Activated naive CD8-positive, alpha-beta T cell treated with anti-CD3 and anti-CD28 coated beads, Interleukin-2, amount 50 U/mL, for 16 hours (primary cell): ENCODE data around the gene GALNT9.
"Not testable (repeated sequence)": the region's sequence is repeated elsewhere in the genome, so short reads cannot be mapped to it uniquely, and the experiment has no call there.

Experiments used
- DNase-seq: peaks from one replicate; pipeline ENCODE4 v3.0.0-alpha.2; 2020; ENCODE audit warnings: low read depth, low spot score

GALNT9 gene

DNA sequence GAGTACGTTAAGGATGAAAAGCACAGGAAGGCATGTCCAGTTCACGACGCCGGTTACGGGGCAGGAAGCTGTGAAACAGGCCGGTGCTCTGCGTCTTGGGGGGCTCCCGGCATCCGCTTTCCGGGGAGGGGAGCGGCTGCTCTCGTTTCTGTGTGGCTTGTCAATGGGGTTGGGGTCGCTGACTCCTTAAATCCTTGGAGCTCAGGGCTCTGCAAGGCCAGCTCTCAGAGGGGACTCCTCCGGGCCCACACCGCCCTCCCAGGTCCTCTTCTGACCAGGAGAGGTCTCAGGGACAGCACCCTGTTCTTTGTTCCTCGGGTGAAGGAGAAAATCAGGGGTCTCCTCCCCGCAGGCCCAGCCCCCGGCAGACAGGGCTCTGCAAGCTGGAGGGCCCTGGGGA is 78.1 kb downstream of the GALNT9 start:
- DNase-seq: no peak

DNA sequence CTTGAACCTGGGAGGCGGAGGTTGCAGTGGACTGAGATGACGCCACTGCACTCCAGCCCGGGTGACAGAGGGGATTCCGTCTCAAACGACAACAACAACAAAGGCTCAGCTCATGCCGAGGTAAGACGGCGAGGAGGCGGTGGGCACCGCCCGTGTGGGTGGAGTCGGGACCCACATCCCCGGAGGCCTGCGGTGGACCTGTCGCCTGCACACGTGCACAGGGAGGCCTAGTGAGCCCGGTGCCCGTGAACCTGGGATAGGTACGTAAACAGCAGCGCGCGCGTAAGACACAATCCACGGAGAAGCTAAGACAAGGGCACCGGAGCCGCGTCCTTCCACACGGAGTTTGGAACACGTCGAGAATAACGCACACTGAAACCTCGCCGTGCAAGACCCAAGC is 78.7 kb downstream of the GALNT9 start:
- DNase-seq: no peak

DNA sequence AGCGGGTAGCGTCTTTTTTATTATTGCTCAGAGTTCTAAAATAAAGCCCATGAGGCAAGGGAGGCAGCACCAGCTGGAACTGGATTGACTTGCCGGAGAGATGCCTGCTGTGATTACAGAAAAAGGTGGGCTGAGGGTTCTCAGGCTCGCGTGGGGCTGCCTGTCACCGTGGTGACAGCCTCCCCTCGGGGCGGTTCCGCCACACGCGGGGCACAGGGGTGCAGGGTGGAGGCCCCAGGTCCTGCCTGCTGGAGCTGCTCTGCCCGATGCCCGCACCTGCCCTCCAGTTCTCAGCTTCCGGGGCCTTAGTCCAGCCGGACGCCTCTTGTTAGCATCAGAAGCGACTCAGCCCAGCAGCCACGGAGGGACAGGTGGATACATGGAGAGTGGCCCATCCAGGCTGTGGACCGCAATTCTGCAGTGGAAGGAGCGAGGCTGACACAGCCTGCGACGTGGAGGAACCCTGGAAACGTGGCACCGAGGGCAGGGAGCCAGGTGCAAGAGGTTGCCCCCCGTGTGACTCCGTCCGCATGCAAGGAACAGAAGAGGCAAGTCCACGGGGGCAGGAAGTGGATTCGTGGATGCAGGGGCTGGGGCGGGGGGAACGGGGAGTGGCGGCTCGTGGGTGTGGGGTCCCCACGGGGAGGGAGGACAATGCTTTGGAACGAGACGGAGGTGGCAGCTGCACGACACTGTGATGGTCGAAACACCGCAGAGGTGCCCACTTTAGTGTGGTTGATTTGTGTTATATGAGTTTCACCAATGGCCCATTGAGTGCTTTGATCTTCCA is 79.5 kb downstream of the GALNT9 start:
- DNase-seq: no peak

DNA sequence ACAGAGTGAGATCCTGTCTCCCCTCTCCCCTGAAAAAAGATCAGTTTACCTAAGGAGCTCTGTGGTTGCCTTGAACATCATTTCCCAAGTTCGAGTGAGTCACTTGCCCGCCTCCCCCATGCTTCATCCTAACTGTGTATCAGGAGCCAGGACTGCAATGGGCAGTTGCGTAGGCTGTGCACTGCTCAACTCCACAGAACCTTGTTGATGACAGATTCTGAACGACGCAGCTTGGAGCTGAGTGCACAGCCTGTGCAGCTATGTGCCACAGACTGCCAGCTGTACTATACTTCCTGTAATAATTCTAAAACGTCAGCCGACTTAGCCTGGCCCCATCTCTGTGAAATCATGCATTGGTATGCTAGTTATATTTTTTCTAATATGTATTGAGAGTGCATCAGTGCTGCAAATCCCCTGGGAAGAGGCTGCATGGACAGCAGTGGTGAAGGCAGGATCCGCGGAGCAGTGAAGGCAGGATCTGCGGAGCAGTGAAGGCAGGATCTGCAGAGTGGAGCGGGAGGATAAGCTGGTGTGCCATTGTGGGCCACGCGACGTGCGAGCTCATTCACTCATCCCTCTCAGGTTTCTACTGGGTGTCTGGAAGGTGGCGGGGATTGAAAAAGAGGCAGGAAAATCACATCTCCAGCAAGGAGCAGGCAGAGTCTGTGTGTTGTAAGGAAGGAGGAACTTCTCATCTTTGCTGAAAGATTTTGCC is 80.8 kb downstream of the GALNT9 start:
- DNase-seq: no peak

DNA sequence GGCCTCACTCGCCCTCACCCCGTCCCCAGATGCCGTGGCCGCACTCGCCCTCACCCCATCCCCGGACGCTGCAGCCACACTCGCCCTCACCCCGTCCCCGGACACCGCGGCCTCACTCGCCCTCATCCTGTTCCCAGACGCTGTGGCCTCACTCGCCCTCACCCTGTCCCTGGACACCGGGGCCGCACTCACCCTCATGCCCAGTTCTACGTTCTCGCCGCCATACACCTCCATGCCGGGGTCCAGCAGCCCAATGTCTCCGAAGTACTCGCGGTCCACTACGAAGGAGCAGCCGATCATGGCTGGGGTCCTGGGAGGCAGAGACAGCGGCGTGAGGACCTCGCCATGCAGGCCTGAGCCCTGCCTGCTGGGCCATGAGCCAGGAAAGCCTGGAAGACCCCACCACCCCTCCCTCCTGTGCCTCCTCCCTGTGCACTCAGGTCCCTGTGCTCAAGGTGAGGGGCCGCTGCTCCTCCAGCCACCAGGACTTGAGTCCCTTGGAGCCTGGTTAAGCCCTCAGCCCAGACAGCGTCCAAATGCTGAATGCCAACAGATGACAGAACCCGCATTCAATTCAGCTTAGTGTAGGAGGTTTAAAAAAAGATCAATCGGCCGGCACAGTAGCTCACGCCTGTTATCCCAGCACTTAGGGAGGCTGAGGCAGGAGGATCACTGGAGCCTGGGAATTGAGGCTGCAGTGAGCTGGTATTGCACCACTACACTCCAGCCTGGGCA is 81.5 kb downstream of the GALNT9 start:
- no peak for DNase-seq

DNA sequence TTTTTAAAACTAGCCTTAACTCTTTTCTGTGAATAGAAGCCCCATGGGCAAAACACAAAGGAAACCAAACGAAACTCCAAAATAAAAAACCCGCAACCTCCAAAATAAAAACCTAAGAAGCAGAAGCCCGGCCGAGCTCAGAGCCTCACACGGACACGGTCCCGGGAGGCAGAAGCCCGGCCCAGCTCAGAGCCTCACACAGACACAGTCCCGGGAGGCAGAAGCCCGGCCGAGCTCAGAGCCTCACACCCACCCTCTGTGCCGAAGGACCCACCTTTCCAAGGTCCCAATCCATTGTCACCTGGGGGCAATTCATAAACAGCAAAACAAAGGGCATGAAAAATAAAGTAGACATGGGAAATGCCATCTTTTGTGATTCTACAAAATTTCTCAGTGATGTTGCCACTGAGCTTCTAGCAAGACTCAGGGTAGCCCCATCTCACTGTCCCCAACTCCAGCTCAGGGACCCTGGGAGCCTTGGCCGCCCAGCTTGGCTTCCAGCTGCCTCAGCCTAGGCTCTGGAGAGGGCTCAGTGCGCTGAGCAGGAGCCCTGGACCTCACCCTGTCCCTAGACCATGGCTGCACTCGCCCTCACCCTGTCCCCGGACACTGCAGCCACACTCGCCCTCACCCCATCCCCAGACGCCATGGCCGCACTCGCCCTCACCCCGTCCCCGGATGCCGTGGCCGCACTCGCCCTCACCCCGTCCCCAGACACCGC is 82.2 kb downstream of the GALNT9 start:
- no peak for DNase-seq

DNA sequence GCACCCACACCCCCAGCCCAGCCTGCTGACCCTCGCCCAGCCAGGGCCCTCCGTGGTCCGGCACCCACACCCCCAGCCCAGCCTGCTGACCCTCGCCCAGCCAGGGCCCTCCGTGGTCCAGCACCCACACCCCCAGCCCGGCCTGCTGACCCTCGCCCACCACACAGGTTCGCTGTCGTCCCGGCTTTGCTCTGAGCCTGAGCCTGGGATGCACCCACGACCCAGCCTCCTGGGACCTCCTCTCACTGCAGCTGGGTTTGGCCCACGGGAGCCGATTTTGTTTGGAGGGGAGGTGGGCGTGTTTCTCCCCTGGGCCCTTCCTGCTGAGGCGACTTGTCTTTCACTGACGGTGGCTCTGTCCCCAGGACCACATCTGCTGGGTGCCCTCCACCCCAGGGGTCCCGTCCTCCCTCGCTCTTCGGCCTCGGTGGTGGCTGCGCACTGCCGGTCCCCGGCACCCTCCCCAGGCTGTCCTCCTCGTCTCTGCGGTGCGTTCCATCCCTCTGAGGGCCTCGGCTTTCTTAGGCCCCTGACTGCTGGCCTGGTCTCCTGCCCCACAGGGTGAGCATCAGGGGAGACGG is 83.8 kb downstream of the GALNT9 start:
- no peak for DNase-seq

DNA sequence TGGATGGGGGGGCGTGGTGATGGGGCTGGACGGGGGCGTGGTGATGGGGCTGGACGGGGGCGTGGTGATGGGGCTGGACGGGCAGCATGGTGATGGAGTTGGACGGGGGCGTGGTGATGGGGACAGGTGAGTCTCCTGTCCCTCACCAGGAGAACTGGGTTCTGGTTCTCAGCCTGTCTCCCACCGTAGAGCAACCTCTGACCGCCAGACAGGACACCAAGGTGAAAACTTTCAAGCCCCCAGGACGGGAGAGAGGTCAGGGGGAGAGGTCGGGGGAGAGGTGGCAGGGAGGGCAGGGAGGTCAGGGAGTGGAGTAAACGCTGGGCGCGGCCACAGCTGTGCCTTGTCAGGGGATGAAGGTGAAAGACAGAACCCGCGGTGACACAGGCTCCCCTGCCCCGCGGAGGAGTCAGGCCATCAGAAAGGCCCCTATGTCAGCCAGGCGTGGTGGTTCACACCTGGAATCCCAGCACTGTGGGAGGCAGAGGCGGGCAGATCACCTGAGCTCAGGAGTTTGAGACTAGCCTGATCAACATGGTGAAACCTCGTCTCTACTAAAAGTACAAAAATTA is 84.6 kb downstream of the GALNT9 start:
- DNase-seq: no peak

DNA sequence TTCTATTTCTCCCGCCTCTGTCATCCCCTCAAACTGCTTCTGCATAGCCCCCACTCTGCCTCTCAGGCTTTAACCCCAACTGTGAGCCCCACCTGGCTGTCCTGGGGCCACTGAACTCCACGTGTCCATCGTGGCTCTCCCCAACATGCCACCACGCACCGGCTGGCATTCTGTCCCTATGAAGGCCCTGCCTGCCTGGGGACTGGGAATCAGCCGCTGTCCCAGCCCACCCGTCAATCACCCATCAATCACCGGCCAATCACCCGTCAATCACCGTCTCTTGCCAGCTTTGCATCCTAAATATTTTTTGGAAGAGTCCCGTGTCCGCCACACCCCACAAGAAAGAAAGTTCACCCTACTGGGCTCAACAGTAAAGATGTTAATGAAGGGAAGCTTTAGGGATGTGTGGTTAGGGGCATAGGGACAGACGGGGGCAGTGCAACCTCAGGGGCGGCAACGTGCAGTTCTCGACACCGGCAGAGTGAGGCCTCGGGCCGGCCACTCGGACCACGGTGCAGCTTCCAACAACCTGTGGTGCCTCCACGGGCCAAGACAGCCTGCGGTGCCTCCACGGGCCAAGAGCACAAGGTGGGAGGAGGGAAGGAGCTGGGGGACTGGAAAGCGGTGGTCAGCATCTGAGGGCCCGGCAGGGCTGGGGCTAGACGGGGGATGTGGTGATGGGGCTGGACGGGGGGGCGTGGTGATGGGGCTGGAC is 85.6 kb downstream of the GALNT9 start:
- DNase-seq: no peak

DNA sequence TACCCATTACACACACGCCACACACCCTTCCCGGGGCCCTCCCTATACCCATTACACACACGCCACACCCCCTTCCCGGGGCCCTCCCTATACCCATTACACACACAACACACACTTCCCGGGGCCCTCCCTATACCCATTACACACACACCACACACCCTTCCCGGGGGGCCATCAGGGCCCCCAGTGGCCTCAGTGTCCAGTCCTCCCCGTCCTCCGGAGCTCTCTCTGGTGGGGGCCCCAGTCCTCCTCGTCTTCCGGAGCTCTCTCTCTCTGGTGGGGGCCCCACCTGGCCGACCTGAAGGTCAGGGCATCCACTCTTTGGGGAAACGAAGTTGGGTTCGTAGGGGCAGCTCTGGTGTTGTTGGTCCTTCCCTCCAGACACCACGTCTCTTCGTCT is 86.2 kb downstream of the GALNT9 start:
- not testable (repeated sequence) for DNase-seq

DNA sequence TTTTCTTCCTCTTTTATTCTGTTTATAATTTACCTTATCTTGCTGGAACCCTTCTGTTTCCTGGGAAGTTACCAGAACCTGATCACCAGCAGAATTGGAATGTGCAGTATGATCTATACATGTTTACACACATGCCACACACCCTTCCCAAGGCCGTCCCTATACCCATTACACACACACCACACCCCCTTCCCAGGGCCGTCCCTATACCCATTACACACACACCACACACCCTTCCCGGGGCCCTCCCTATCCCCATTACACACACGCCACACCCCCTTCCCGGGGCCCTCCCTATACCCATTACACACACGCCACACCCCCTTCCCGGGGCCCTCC is 88.8 kb downstream of the GALNT9 start:
- not testable (repeated sequence) for DNase-seq

DNA sequence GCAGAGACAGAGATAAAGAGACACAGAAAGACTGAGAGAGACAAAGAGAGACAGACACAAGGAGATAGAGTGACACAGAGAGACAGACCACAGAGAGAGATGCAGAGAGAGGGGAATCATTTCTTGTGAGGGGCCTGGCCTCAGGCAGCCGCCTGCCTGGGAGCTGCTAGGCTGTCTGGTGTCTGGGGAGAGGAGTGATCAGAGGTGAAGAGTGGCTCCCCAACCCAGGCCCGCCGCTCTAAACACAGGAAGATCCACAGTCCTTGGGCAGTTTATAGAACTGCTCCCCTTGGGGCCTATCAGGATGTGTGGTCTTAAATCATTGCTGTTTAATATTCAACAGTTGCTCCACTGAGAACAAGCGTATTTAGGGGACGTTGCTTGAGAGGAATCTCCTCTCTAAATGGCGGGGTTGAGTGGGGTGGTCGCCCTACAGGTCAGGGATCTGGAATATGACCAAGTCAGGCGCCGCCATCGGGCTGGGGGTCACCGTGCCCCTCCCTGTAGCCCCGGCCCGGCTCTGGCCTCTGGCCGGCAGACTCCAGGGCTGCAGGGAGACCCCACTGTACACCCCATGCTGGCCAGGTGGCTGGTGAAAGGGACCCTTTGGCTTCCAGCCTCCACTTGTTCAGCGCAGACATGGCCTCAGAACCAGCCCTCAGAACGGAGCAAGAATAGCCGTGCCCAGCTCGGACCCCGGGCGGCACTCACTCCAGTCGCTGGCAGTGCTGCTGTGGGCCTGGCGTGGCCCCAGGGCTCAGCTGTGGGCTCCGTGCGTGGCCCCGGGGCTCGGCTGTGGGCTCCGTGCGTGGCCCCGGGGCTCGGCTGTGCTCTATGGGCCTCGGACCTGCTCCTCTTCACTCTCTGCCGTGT is 89.4 kb downstream of the GALNT9 start:
- no peak for DNase-seq

DNA sequence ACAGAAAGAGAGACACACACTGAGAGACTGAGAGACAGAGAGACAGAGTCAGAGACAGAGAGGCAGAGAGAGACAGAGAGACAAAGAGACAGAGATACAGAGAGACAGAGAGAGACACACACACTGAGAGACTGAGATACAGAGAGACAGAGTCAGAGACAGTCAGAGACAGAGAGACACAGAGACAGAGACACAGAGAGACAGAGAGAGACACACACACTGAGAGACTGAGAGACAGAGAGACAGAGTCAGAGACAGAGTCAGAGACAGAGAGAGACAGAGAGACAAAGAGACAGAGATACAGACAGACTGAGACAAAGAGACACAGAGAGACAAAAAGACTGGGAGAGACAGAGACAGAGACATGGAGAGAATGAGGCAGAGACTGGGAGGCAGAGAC is 90.0 kb downstream of the GALNT9 start:
- no peak for DNase-seq

DNA sequence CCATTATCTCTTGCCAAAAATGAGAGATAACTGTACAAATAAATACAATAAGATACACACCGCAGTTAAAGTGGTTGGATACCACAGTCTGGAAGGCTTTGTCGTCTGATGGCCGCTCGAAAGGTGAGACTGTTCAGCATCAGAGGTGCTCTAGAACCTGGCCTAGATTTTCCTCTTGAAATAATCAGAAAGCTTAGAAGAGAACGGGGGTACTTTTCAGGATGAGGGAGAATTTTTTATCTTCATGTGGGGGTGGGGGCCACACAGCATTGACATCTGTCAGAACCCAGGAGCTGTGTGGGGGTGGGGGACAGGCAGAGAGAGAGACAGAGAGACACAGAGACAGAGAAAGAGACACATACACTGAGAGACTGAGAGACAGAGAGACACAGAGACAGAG is 90.5 kb downstream of the GALNT9 start:
- no peak for DNase-seq

DNA sequence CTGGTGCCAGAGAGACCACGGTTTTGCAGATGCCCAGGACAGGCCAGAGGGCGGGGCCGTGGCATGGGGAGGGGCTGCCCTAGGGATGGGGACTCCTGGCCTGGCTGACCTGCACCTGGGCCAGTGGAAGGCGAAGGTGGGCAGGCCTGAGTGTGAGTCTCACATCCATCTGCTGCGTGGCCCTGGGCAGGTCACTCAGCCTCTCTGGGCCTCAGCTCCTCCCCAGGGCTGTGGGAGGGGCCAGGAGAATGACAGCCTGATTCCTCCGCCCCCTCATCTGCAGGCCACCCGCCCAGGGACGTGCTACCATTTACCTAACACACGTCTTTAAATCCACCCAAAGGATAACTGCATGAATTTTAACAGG is 90.9 kb downstream of the GALNT9 start:
- no peak for DNase-seq

DNA sequence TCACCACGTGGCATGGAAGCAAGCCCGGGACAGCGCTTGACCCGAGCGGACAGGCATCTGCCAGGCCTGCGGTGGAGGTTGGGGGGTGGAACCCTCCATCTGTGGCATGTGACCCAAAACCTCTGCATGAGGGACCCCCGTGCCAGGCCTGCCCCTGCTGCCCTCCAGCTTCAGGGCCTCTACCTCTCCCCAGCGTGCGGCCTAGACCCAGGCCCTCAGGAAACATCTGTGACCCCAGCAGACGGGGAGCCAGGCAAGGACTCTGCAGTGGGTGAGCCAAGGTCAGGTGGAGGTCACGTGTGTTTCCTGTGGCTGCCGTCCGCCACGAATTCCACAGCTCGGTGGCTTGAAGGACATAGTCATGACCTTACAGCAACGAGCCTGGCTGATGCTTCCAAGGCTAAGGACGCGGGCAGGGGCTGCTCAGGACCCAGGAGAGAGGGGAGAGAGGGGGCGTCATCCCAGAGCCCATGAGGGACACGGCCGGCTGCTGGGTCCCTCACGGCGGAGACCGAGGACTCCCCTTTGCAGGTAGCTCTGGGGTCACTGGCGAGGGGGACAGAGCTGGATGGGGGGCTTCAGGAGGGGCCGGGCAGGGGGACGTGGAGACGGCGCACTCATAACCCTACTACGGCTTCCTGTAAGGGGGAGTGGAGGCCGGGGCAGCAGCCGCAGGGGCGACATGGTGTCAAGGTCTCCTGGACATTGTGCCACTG is 91.5 kb downstream of the GALNT9 start:
- no peak for DNase-seq

DNA sequence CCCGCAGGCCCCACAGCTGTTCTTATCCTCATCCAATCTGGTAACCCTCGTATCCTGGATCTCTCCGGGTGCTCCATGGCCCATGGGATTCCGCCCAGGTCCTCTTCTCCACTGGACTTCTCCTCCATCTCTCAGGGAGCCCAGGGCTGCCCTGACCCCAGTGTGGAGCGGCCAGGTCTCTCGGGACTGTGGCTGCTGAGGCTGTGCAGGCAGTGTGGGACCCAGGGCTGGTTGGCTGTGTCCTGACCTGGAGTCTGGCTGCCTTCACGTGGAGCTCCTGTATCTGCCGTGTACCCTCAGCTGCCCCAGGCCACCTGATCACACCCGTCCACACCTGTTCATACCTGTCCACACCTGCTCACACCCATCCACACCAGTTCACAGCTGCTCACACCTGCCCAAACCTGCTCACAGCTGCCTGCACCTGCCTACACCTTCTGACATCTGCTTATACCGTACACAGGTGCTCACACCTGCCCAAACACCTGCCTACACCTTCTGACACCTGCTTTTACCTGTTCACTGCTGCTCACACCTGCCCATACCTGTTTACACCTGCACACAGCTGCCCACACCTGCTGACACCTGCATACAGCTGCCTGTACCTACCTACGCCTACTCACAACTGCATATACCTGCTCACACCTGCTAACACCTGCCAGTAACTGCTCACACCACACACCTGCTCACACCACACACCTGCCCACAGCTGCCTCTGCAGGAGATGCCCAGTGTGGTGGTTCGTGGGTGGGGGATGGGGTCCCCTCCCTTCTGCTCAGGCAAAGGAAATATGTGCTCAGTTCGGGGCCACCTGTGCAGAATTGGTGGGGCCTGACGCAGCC is 92.2 kb downstream of the GALNT9 start:
- no peak for DNase-seq
